CD14-positive monocyte (primary cell): ENCODE results near the gene EXOC3L1. TPM values are rescaled to one million over a fixed set of nuclear protein-coding genes. Genes with fewer than 3 reads are reported as not detected.

Experiments used
- DNase-seq, 3 donors: peaks; one replicate each; pipeline ENCODE4 v3.0.0-alpha.2; 2011 to 2022
- H2AFZ ChIP-seq: 2 replicates; pipeline ENCODE4 v1.6.0; 2012; ENCODE audit warnings: mild to moderate bottlenecking, low read depth, low read length, inconsistent platforms; ENCODE audit not compliant: insufficient read depth, poor library complexity, severe bottlenecking
- H3K27ac ChIP-seq, 2 donors: 1 replicate in 1 of 2; 2 replicates in 1 of 2; pipeline ENCODE4 v1.5.1; 2012 to 2013; ENCODE audit warnings: low read length in 2 of 2, control low read depth in 1 of 2, inconsistent platforms in 1 of 2, low read depth in 1 of 2, mild to moderate bottlenecking in 1 of 2
- H3K27me3 ChIP-seq, 2 donors: one replicate each; pipeline versions ENCODE4 v1.6.0 to v1.6.1; 2011 to 2013; ENCODE audit warnings: low read length in 2 of 2; ENCODE audit not compliant: control insufficient read depth in 2 of 2, insufficient read depth in 2 of 2
- H3K36me3 ChIP-seq, 2 donors: replicated peaks in 1 of 2; 1 replicate in 1 of 2; 2 replicates in 1 of 2; pipeline versions ENCODE4 v1.5.1 to v1.6.1; 2012 to 2013; ENCODE audit warnings: low read length in 2 of 2, control low read depth in 1 of 2, inconsistent platforms in 1 of 2, mild to moderate bottlenecking in 1 of 2; ENCODE audit not compliant: insufficient read depth in 2 of 2, control insufficient read depth in 1 of 2
- H3K4me1 ChIP-seq, 2 donors: 1 replicate in 1 of 2; 2 replicates in 1 of 2; pipeline versions ENCODE4 v1.5.1 to v1.6.1; 2012 to 2013; ENCODE audit warnings: low read length in 2 of 2, control low read depth in 1 of 2, inconsistent platforms in 1 of 2, mild to moderate bottlenecking in 1 of 2, moderate library complexity in 1 of 2; ENCODE audit not compliant: insufficient read depth in 2 of 2, control insufficient read depth in 1 of 2
- H3K4me2 ChIP-seq: replicated peaks from 2 replicates; pipeline ENCODE3; 2012; ENCODE audit warnings: low read length, moderate library complexity, mild to moderate bottlenecking; ENCODE audit not compliant: poor library complexity, severe bottlenecking; ENCODE audit errors: extremely low read depth
- H3K4me3 ChIP-seq, 3 experiments: fragments of 200-600 bp in 1 of 3; sonication (generic) in 1 of 3; replicated peaks in 1 of 3; 1 replicate in 2 of 3; 2 replicates in 1 of 3; pipeline ENCODE4 v1.5.1; 2011 to 2013; ENCODE audit warnings: low read length in 3 of 3, mild to moderate bottlenecking in 3 of 3, control low read depth in 2 of 3, low read depth in 2 of 3, inconsistent platforms in 1 of 3, moderate library complexity in 1 of 3
- H3K79me2 ChIP-seq: 2 replicates; pipeline ENCODE4 v1.6.0; 2012; ENCODE audit warnings: mild to moderate bottlenecking, control low read depth, inconsistent platforms, low read length, moderate library complexity; ENCODE audit not compliant: insufficient read depth
- H3K9ac ChIP-seq: 2 replicates; pipeline ENCODE4 v1.6.0; 2017; ENCODE audit warnings: low read length, mild to moderate bottlenecking; ENCODE audit not compliant: insufficient read depth, poor library complexity, severe bottlenecking
- H3K9me3 ChIP-seq, 2 donors: replicated peaks in 1 of 2; 1 replicate in 1 of 2; 2 replicates in 1 of 2; pipeline versions ENCODE4 v1.5.1 to v1.6.1; 2012 to 2013; ENCODE audit warnings: low read length in 2 of 2, control low read depth in 1 of 2; ENCODE audit not compliant: control insufficient read depth in 1 of 2, insufficient read depth in 1 of 2
- H4K20me1 ChIP-seq: 2 replicates; pipeline ENCODE4 v1.6.0; 2012; ENCODE audit warnings: mild to moderate bottlenecking, low read length, control low read depth, moderate library complexity; ENCODE audit not compliant: insufficient read depth
- H3K27ac Mint-ChIP-seq, 7 donors: one replicate each; pipeline ENCODE4 v1.8.0; 2020; ENCODE audit warnings: mild to moderate bottlenecking in 7 of 7, mixed read lengths in 7 of 7, moderate library complexity in 6 of 7, inconsistent platforms in 2 of 7
- H3K27me3 Mint-ChIP-seq, 3 donors: one replicate each; pipeline ENCODE4 v1.8.0; 2021 to 2022; ENCODE audit warnings: low read depth in 3 of 3, mild to moderate bottlenecking in 3 of 3, mixed read lengths in 3 of 3, moderate library complexity in 3 of 3, inconsistent platforms in 1 of 3
- H3K36me3 Mint-ChIP-seq, 2 donors: one replicate each; pipeline ENCODE4 v1.8.0; 2020; ENCODE audit warnings: mixed read lengths in 2 of 2, inconsistent platforms in 1 of 2, mild to moderate bottlenecking in 1 of 2
- H3K4me1 Mint-ChIP-seq: one replicate; pipeline ENCODE4 v1.8.0; 2020; ENCODE audit warnings: mild to moderate bottlenecking, mixed read lengths
- H3K4me3 Mint-ChIP-seq, 2 donors: one replicate each; pipeline ENCODE4 v1.8.0; 2020; ENCODE audit warnings: mild to moderate bottlenecking in 2 of 2, mixed read lengths in 2 of 2, moderate library complexity in 1 of 2
- H3K9me3 Mint-ChIP-seq, 7 donors: one replicate each; pipeline ENCODE4 v1.8.0; 2020 to 2022; ENCODE audit warnings: mixed read lengths in 7 of 7, mild to moderate bottlenecking in 6 of 7, moderate library complexity in 6 of 7, inconsistent platforms in 2 of 7
- WGBS: methylation state at CpG from one replicate; pipeline ENCODE4 v1.1.5; 2013; ENCODE audit warnings: missing lambda C conversion rate; ENCODE audit not compliant: insufficient coverage; 5-methylcytosine and 5-hydroxymethylcytosine counted together
- intact Hi-C, 2 donors: fragments of 100-400 bp; cut with micrococcal nuclease; formaldehyde crosslinking; loops; one replicate each; pipeline versions ENCODE4 v1.15.0 to v1.15.1; 2023
- polyA plus RNA-seq, 3 donors: library from polyadenylated mRNA; depleted of rRNA in 1 of 3; unstranded in 2 of 3; stranded (reverse) in 1 of 3; fragments of 300-500 nt in 2 of 3; fragments of >200 nt in 1 of 3; fragmentation: Illumina TruSeq in 2 of 3; gene quantifications; 1 replicate in 2 of 3; 2 replicates in 1 of 3; pipeline ENCODE4 v1.2.3, GENCODE V29; 2012 to 2021
- TF ChIP-seq, protein P1 (sequence below): fragments of 200-600 bp; IDR thresholded peaks from one replicate; pipeline ENCODE4 v1.8.0; 2022; ENCODE audit warnings: antibody characterized with exemption, mild to moderate bottlenecking

The EXOC3L1 gene
- polyA plus RNA-seq, 3 donors, result 2.8 to 3.7 (median 3.0) TPM

- Histone ChIP-seq H3K9ac (no peak overlapping the region), H3K27me3 (no peaks in the 10 kb centered on the region), H2AFZ (no peak overlapping the region), H3K4me3 (no peak overlapping the region), H3K4me2 (no peak overlapping the region), H3K9me3 (no peaks in the 10 kb centered on the region), H3K27ac (no peak overlapping the region), H3K79me2 (peaks cover 25% of the 10 kb centered on the region), H4K20me1 (peaks cover 17% of the 10 kb centered on the region), H3K4me1 (peaks cover 17 to 23% of the 10 kb centered on the region in 2 donors), H3K36me3 (peaks cover 9 to 11% of the 10 kb centered on the region in 2 donors)
- intact Hi-C loops, result no loop called here
- Mint-ChIP-seq H3K27me3 (peaks cover 0 to 1% (median 0%) of the 10 kb centered on the region in 3 donors), H3K36me3 (peaks cover 12 to 13% of the 10 kb centered on the region in 2 donors), H3K27ac (no peak overlapping the region), H3K4me1 (peaks cover 26% of the 10 kb centered on the region), H3K9me3 (peaks cover 0 to 5% (median 1%) of the 10 kb centered on the region in 7 donors), H3K4me3 (no peak overlapping the region)
- DNase-seq, result no peak
- no CpG with 5 or more reads among the region's 3 CpGs for WGBS
- TF ChIP-seq, protein P1, sequence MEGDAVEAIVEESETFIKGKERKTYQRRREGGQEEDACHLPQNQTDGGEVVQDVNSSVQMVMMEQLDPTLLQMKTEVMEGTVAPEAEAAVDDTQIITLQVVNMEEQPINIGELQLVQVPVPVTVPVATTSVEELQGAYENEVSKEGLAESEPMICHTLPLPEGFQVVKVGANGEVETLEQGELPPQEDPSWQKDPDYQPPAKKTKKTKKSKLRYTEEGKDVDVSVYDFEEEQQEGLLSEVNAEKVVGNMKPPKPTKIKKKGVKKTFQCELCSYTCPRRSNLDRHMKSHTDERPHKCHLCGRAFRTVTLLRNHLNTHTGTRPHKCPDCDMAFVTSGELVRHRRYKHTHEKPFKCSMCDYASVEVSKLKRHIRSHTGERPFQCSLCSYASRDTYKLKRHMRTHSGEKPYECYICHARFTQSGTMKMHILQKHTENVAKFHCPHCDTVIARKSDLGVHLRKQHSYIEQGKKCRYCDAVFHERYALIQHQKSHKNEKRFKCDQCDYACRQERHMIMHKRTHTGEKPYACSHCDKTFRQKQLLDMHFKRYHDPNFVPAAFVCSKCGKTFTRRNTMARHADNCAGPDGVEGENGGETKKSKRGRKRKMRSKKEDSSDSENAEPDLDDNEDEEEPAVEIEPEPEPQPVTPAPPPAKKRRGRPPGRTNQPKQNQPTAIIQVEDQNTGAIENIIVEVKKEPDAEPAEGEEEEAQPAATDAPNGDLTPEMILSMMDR, result no peak
Observed at GRCh38 chr16:67223992-67224391, 34.1 kb upstream of the EXOC3L1 start.

GRCh38 chr16:67216612-67217490 lies 26.9 kb upstream of the EXOC3L1 start:
- WGBS, result 33% methylated on average over 14 of the region's 18 CpGs

More at GRCh38 chr16:67216612-67217490, 26.9 kb upstream of the EXOC3L1 start:
- Histone ChIP-seq H3K27me3 (no peaks in the 10 kb centered on the region), H3K9me3 (no peaks in the 10 kb centered on the region), H2AFZ (peak overlapping the region; percentile 54), H3K4me2 (peak overlapping the region; percentile 39), H3K36me3 (no peaks in the 10 kb centered on the region), H3K4me1 (peaks cover 19 to 21% of the 10 kb centered on the region in 2 donors), H3K27ac (peak overlapping the region; percentile 13 to 14), H3K4me3 (peak overlapping the region in 1 of 3 experiments; percentile 28), H4K20me1 (no peaks in the 10 kb centered on the region), H3K79me2 (no peaks in the 10 kb centered on the region), H3K9ac (no peak overlapping the region)
- intact Hi-C loops, result no loop called here
- Mint-ChIP-seq H3K4me1 (peaks cover 32% of the 10 kb centered on the region), H3K9me3 (peaks cover 0 to 2% (median 0%) of the 10 kb centered on the region in 7 donors), H3K4me3 (peak overlapping the region; percentile 18 to 80), H3K27ac (peak overlapping the region in 5 of 7 donors; percentile 62 to 86 (median 75)), H3K36me3 (peaks cover 5 to 9% of the 10 kb centered on the region in 2 donors), H3K27me3 (peaks cover 0 to 6% (median 3%) of the 10 kb centered on the region in 3 donors)
- TF ChIP-seq, protein P1, result no peak
- DNase-seq, result peak; percentile 44 to 62 (median 50)
